Measurements from ENCODE around the gene LAMA2. TPM values are rescaled to one million over a fixed set of nuclear protein-coding genes. Genes with fewer than 3 reads are reported as not detected.

Gene LAMA2
- total RNA-seq, 1 donor from 2014 or later, result 0.27 TPM

GRCh38 chr6:129447198-129447565, 564.2 kb downstream of the LAMA2 start:
- no peaks in the 10 kb centered on the region for H3K9me3 Mint-ChIP-seq
- peaks cover 4% of the 10 kb centered on the region for H3K4me1 Mint-ChIP-seq
- peaks cover 2% of the 10 kb centered on the region for H3K27me3 Mint-ChIP-seq
- ChIA-PET POLR2A (no interaction called here), CTCF (no interaction called here)
- no peak overlapping the region for H3K4me3 Mint-ChIP-seq
- no peaks in the 10 kb centered on the region for H3K36me3 Mint-ChIP-seq (ENCODE audit: low read depth)
- TF ChIP-seq CTCF (IDR thresholded peaks at IDR 0.05), result no peak
- no peak overlapping the region for H3K27ac Mint-ChIP-seq
- no peak for DNase-seq
- no peak for ATAC-seq (ENCODE audit: low read depth)
- intact Hi-C loops (cut with micrococcal nuclease), result no loop called here

GRCh38 chr6:129448965-129449364, 566.0 kb downstream of the LAMA2 start:
- TF ChIP-seq CTCF (IDR thresholded peaks at IDR 0.05), result no peak
- Mint-ChIP-seq H3K36me3 (ENCODE audit: low read depth) (no peaks in the 10 kb centered on the region), H3K9me3 (no peaks in the 10 kb centered on the region), H3K27me3 (peaks cover 5% of the 10 kb centered on the region), H3K4me1 (peaks cover 4% of the 10 kb centered on the region), H3K4me3 (no peak overlapping the region), H3K27ac (no peak overlapping the region)
- ChIA-PET POLR2A (no interaction called here), CTCF (no interaction called here)
- ATAC-seq (ENCODE audit: low read depth) (no peak), DNase-seq (no peak)
- intact Hi-C loops (cut with micrococcal nuclease), result no loop called here

GRCh38 chr6:129451187-129451586, 568.2 kb downstream of the LAMA2 start:
- ATAC-seq (ENCODE audit: low read depth) (no peak), DNase-seq (no peak)
- TF ChIP-seq CTCF (IDR thresholded peaks at IDR 0.05), result no peak
- Mint-ChIP-seq H3K27ac (no peak overlapping the region), H3K27me3 (peaks cover 6% of the 10 kb centered on the region), H3K36me3 (ENCODE audit: low read depth) (no peaks in the 10 kb centered on the region), H3K4me3 (no peak overlapping the region), H3K4me1 (peaks cover 3% of the 10 kb centered on the region), H3K9me3 (no peaks in the 10 kb centered on the region)
- ChIA-PET POLR2A (no interaction called here), CTCF (no interaction called here)
- intact Hi-C loops (cut with micrococcal nuclease), result no loop called here

- Mint-ChIP-seq H3K27me3 (peaks cover 4% of the 10 kb centered on the region), H3K4me1 (no peaks in the 10 kb centered on the region), H3K4me3 (no peak overlapping the region), H3K36me3 (ENCODE audit: low read depth) (no peaks in the 10 kb centered on the region), H3K27ac (no peak overlapping the region), H3K9me3 (no peaks in the 10 kb centered on the region)
- TF ChIP-seq CTCF (IDR thresholded peaks at IDR 0.05), result no peak
- intact Hi-C loops (cut with micrococcal nuclease), result no loop called here
- ChIA-PET POLR2A (no interaction called here), CTCF (no interaction called here)
- DNase-seq (no peak), ATAC-seq (ENCODE audit: low read depth) (no peak)
These were observed 570.1 kb downstream of the LAMA2 start for GRCh38 chr6:129453073-129453472.

DNA sequence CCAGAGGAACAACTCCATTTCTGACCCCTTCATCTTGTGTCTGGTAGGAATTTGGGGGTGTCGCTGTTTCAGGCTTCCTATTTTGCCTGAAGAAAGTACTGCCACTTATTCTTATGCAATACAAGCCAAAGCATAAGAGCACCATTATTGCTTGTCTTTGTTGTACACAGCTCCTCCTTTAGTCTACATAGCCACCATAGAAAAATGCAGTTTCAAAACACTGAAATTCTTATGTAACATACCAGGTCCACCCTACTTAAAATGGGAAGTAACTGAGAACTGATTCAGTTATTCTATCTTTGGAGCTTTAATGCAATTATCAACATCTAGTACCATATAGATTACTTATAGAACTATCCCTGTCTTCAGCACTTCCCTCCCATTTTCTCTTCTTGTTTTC, 571.5 kb downstream of the LAMA2 start:
- no peak overlapping the region for H3K4me3 Mint-ChIP-seq
- H3K36me3 Mint-ChIP-seq (ENCODE audit: low read depth), result no peaks in the 10 kb centered on the region
- intact Hi-C loops (cut with micrococcal nuclease), result no loop called here
- DNase-seq (no peak), ATAC-seq (ENCODE audit: low read depth) (no peak)
- H3K27ac Mint-ChIP-seq, result no peak overlapping the region
- H3K9me3 Mint-ChIP-seq, result no peaks in the 10 kb centered on the region
- H3K4me1 Mint-ChIP-seq, result no peaks in the 10 kb centered on the region
- ChIA-PET CTCF (no interaction called here), POLR2A (no interaction called here)
- H3K27me3 Mint-ChIP-seq, result peaks cover 6% of the 10 kb centered on the region
- TF ChIP-seq CTCF (IDR thresholded peaks at IDR 0.05), result no peak
